Endothelial cell of umbilical vein (primary cell): ENCODE data around the gene CARD8.

ENCODE experiments used
- EZH2 ChIP-seq: IDR thresholded peaks from 2 replicates; pipeline ENCODE4 v1.6.1; 2012; ENCODE audit warnings: borderline replicate concordance, low read depth, mild to moderate bottlenecking, moderate library complexity, low read length, inconsistent platforms; ENCODE audit not compliant: severe bottlenecking
- GATA2 ChIP-seq: IDR thresholded peaks from 2 replicates; pipeline ENCODE4 v1.7.0; 2011; ENCODE audit warnings: low read depth, mild to moderate bottlenecking, moderate library complexity, mixed read lengths, low read length; ENCODE audit not compliant: insufficient read length, insufficient read depth
- POLR2A ChIP-seq: IDR thresholded peaks from 2 replicates; pipeline ENCODE4 v1.6.1; 2012; ENCODE audit warnings: low read depth, mild to moderate bottlenecking, control low read depth, low read length
- POLR2AphosphoS5 ChIP-seq: IDR thresholded peaks from 2 replicates; pipeline ENCODE4 v1.6.1; 2012; ENCODE audit warnings: low read depth, mild to moderate bottlenecking, control low read depth, low read length, moderate library complexity; ENCODE audit not compliant: insufficient read depth
- TF ChIP-seq, protein P1 (sequence below), 2 donors: IDR thresholded peaks; 1 replicate in 1 of 2; 2 replicates in 1 of 2; pipeline ENCODE4 v1.5.1; 2011; ENCODE audit warnings: low read length in 2 of 2, mild to moderate bottlenecking in 2 of 2, moderate library complexity in 2 of 2, control low read depth in 1 of 2, inconsistent platforms in 1 of 2, low read depth in 1 of 2; ENCODE audit not compliant: insufficient read depth in 1 of 2; ENCODE audit errors: extremely low read depth in 1 of 2
- TF ChIP-seq, protein P2 (sequence below): IDR thresholded peaks from 2 replicates; pipeline ENCODE4 v1.6.1; 2011; ENCODE audit not compliant: insufficient read depth, insufficient read length

DNA sequence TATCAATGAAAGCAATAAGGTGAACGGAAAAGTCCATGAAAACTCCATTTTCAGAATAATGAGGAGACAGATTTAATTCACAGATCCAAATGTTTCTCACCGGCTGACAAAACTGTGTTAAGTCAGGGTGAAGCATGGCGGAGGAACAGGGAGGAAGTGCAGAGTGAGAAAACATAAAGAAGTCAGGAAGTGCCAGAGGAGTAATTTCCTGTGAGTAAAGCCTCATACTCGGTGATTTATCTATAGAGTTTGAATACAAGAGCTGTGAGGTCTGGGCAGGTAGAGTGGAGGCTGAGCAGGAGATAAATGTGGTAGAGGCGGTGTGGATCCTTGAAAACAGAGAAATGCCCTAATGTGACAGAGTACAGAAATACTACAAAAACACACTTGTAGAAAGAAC, 11.4 kb downstream of the CARD8 start:
- TF ChIP-seq, protein P1, sequence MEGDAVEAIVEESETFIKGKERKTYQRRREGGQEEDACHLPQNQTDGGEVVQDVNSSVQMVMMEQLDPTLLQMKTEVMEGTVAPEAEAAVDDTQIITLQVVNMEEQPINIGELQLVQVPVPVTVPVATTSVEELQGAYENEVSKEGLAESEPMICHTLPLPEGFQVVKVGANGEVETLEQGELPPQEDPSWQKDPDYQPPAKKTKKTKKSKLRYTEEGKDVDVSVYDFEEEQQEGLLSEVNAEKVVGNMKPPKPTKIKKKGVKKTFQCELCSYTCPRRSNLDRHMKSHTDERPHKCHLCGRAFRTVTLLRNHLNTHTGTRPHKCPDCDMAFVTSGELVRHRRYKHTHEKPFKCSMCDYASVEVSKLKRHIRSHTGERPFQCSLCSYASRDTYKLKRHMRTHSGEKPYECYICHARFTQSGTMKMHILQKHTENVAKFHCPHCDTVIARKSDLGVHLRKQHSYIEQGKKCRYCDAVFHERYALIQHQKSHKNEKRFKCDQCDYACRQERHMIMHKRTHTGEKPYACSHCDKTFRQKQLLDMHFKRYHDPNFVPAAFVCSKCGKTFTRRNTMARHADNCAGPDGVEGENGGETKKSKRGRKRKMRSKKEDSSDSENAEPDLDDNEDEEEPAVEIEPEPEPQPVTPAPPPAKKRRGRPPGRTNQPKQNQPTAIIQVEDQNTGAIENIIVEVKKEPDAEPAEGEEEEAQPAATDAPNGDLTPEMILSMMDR (IDR thresholded peaks at IDR 0.05; ENCODE audit: extremely low read depth in 1 of 2, insufficient read depth in 1 of 2, low read depth in 1 of 2, low read length in 2 of 2) = no peak
- TF ChIP-seq POLR2A (no peak), POLR2AphosphoS5 (peak; percentile 52), EZH2 (no peak), GATA2 (no peak)
- TF ChIP-seq, protein P2, sequence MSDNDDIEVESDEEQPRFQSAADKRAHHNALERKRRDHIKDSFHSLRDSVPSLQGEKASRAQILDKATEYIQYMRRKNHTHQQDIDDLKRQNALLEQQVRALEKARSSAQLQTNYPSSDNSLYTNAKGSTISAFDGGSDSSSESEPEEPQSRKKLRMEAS = no peak
